NT2/D1 (cell line): Measurements from ENCODE around the gene PPIL4.

Experiments
- SUZ12 ChIP-seq: IDR thresholded peaks from 2 replicates; pipeline ENCODE4 v1.6.1; 2011; ENCODE audit not compliant: insufficient read length, insufficient read depth; ENCODE audit errors: extremely low read depth
- YY1 ChIP-seq: IDR thresholded peaks from 2 replicates; pipeline ENCODE4 v1.6.1; 2011; ENCODE audit not compliant: insufficient read length, insufficient read depth
- ZNF274 ChIP-seq: IDR thresholded peaks from 2 replicates; pipeline ENCODE4 v1.6.1; 2011; ENCODE audit warnings: mild to moderate bottlenecking, low read depth, low read length

DNA sequence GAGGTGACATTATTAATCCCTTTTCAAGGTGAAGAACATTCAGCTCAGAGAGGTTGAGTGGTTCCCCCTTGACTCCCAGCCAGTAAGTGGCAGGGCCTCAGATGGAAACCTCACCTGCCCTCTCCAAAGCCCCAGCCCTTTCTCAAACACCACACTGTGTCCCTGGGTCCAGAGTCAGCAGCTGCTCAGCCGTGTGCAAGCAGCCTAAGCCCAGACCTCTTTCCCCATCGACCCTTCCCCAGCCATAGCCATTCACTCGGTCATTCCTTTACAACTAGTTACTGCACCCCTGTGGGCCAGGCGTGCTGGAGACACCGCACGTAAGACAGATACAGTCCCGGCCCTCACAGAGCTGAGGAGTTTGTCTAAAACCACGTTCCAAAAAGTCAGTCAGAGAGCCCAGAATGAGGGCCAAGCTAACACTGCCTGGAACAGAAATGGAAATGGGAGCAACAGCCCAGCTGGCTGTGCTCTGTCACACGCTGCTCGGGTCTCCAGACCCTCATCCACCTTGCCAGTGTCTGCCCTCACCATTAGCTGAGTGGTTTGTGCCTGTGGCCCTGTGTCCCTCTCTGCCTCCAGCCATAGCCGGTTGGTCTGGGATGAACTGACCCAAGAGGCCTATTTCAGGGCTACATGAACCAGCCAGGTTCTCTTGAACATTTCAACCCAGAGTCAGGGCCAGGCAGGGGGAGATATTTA lies 90.7 kb downstream of the PPIL4 start:
- no peak for TF ChIP-seq ZNF274
- no peak for TF ChIP-seq SUZ12
- no peak for TF ChIP-seq YY1
